Endothelial cell (in vitro differentiated cells): ENCODE data around the gene CYP1B1. TPM values are rescaled to one million over a fixed set of nuclear protein-coding genes. Genes with fewer than 3 reads are reported as not detected.
A peak's percentile ranks its signal among the peaks of the same experiment; 100 is the strongest.

Experiments used
- DNase-seq: peaks from one replicate; pipeline ENCODE4 v3.0.0; 2021; ENCODE audit warnings: low spot score
- H3K27ac Mint-ChIP-seq: one replicate; pipeline ENCODE4 v1.8.0; 2021; ENCODE audit warnings: mixed read lengths, inconsistent platforms; ENCODE audit not compliant: unreplicated experiment
- H3K27me3 Mint-ChIP-seq: one replicate; pipeline ENCODE4 v1.8.0; 2021; ENCODE audit warnings: mild to moderate bottlenecking, moderate library complexity, mixed read lengths, inconsistent platforms; ENCODE audit not compliant: unreplicated experiment
- H3K36me3 Mint-ChIP-seq: one replicate; pipeline ENCODE4 v1.8.0; 2021; ENCODE audit warnings: mild to moderate bottlenecking, low read depth, mixed read lengths, inconsistent platforms; ENCODE audit not compliant: unreplicated experiment
- H3K4me1 Mint-ChIP-seq: one replicate; pipeline ENCODE4 v1.8.0; 2021; ENCODE audit warnings: mild to moderate bottlenecking, mixed read lengths, inconsistent platforms; ENCODE audit not compliant: unreplicated experiment
- H3K4me3 Mint-ChIP-seq: one replicate; pipeline ENCODE4 v1.8.0; 2021; ENCODE audit warnings: mild to moderate bottlenecking, mixed read lengths, inconsistent platforms; ENCODE audit not compliant: unreplicated experiment
- H3K9me3 Mint-ChIP-seq: one replicate; pipeline ENCODE4 v1.8.0; 2021; ENCODE audit warnings: mixed read lengths, inconsistent platforms; ENCODE audit not compliant: unreplicated experiment
- total RNA-seq: library from RNA; stranded (reverse); fragmentation: NEBNext Ultra II Directional; extraction: Animal tissue kit (Norgen Biotek cat#: 25700); gene quantifications from one replicate; pipeline ENCODE4 v1.2.1, GENCODE V29; 2021; ENCODE audit not compliant: unreplicated experiment
- TF ChIP-seq, protein P1 (sequence below): fragments of 200-600 bp; sonication (generic); IDR thresholded peaks from one replicate; pipeline ENCODE4 v1.5.0; 2021; ENCODE audit warnings: antibody characterized with exemption; ENCODE audit not compliant: unreplicated experiment

Gene CYP1B1
- total RNA-seq, 1 donor from 2014 or later: 1.2 TPM

DNA sequence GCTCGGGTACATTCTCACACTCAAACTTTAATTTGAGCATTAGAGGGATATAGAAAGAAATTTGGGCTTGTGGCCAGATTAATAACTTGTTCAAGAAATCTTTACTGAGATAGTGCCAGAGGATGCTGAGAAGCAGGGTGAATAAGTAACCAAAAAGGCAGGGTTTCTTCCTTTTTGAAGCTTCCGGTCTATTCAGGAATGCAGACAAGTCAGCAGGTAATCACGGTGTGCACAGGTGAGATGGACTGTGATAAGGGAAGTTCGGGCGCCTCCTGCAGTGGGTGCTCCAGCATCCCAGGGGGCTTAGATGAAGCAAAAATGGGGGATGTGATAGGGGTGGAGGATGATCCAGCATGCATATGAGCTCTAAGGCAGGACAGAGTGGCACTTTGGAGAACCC is 44.9 kb upstream of the CYP1B1 start:
- Mint-ChIP-seq H3K4me1 (no peaks in the 10 kb centered on the region), H3K4me3 (no peak overlapping the region), H3K27ac (no peak overlapping the region), H3K27me3 (no peaks in the 10 kb centered on the region), H3K36me3 (no peaks in the 10 kb centered on the region), H3K9me3 (no peaks in the 10 kb centered on the region)
- TF ChIP-seq, protein P1, sequence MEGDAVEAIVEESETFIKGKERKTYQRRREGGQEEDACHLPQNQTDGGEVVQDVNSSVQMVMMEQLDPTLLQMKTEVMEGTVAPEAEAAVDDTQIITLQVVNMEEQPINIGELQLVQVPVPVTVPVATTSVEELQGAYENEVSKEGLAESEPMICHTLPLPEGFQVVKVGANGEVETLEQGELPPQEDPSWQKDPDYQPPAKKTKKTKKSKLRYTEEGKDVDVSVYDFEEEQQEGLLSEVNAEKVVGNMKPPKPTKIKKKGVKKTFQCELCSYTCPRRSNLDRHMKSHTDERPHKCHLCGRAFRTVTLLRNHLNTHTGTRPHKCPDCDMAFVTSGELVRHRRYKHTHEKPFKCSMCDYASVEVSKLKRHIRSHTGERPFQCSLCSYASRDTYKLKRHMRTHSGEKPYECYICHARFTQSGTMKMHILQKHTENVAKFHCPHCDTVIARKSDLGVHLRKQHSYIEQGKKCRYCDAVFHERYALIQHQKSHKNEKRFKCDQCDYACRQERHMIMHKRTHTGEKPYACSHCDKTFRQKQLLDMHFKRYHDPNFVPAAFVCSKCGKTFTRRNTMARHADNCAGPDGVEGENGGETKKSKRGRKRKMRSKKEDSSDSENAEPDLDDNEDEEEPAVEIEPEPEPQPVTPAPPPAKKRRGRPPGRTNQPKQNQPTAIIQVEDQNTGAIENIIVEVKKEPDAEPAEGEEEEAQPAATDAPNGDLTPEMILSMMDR: no peak
- DNase-seq: no peak

DNA sequence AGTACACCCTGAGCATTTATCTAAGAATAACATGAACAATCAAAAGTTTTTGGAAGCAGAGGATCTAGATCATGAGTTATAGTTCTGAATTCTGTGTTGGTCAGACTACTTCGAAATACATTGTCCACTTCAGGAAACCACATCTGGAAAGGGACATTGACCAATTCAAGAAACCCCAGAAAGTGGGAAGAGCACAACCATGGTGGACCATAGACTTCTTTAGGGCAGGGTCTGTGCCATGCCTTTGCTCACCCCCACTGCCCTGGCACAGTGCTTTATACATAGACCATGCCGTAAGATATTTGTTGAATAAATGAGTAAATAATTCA is 44.3 kb upstream of the CYP1B1 start:
- TF ChIP-seq, protein P1: no peak
- Mint-ChIP-seq H3K36me3 (no peaks in the 10 kb centered on the region), H3K27ac (no peak overlapping the region), H3K4me1 (no peaks in the 10 kb centered on the region), H3K4me3 (no peak overlapping the region), H3K9me3 (no peaks in the 10 kb centered on the region), H3K27me3 (no peaks in the 10 kb centered on the region)
- DNase-seq: no peak

DNA sequence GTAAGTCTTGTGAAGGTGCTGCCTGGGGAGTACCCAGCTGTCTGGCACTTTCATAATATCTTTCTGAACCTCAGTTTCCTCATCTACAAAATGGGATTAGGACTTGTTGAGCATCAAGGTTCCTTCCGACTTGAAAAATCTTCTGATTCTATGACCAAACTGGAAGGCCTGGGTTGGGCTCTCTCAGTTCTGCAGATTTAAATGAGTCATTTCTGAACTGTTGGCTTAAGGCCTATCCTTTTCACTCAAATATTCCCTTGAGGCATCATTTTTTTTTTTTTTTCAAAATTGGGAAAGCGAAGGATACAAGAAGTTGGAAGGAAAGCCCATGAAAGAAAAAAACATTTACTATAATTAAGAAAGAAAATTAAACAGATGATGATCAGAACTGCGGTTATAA is 40.8 kb upstream of the CYP1B1 start:
- peaks cover under 1% of the 10 kb centered on the region for H3K27me3 Mint-ChIP-seq
- no peaks in the 10 kb centered on the region for H3K4me1 Mint-ChIP-seq
- no peaks in the 10 kb centered on the region for H3K36me3 Mint-ChIP-seq
- H3K27ac Mint-ChIP-seq: no peak overlapping the region
- TF ChIP-seq, protein P1: no peak
- H3K9me3 Mint-ChIP-seq: peaks cover 3% of the 10 kb centered on the region
- no peak overlapping the region for H3K4me3 Mint-ChIP-seq
- DNase-seq: no peak

DNA sequence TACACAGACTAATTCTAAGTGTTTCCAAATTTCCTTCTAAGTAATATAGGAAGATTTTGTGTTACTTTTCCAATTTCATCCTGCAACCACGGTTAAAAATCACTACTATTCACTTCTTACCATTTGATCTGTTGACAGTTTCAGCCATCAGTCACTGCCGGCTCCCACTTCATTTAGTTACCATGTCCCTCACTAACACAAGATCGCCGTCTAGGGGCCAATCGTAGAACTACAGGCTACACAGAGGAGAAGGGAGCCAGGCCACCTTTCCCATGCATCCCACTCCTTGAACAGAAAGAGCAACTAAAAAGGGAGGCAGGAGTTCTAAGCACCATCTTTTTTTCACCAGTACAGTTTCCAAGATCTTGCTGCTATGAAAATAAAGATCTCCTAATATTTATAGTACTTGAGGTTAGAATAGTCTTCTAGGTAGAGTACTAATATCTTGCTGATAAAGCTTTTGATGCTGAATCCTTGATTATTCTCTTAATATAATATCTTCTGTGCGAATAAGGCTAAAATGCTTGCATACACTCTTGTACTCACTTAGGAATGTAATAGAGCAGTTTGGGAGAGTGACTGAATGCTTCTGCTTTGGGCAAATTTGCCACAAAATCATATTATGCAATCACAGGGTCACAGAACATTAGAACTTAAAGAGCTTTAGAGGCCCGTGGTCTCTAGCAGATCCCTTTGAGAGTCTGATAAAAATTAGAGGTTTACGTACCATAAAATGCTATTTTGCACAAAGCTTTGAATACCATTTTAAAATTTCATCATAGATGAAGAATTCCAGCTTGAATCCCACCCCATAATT is 39.5 kb upstream of the CYP1B1 start:
- Mint-ChIP-seq H3K9me3 (peaks cover 3% of the 10 kb centered on the region), H3K36me3 (no peaks in the 10 kb centered on the region), H3K4me1 (no peaks in the 10 kb centered on the region), H3K27ac (no peak overlapping the region), H3K27me3 (peaks cover 2% of the 10 kb centered on the region), H3K4me3 (no peak overlapping the region)
- TF ChIP-seq, protein P1: peak; percentile 97
- peak; percentile 90 for DNase-seq

DNA sequence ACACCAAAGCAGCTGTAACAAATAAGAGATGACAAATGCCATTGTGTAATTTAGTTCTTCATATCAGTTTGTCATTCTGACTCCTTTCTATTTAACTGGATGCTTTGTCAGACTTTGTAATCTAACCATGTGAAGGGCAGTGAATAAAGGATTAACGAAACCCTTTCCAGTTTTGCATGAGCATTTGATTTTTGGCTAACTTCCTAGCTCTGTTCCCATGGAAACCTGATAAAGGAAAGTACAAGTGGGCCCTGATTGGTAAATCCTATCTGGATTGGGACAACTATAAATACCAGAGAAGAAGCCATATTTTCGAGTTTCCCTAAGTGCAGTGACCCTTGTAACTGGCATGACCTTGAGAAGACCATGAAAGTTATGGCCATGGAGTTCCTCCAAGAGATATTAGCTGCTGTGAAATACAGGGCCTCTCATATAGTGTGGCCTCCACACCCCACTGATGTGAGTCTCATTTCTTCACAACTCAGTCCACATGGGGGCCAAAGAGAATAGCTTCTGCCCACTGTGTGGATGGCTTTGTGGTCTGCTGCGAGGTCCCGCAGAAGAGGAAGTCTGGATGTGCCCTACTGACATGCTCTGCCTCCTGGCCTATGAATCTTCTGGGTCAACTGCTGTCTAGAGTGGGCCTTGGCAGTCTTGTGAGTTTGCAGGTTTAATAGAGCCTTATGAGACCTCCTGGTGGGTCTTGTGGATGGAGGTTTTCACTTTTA is 38.2 kb upstream of the CYP1B1 start:
- no peak overlapping the region for H3K4me3 Mint-ChIP-seq
- peaks cover 3% of the 10 kb centered on the region for H3K9me3 Mint-ChIP-seq
- no peak overlapping the region for H3K27ac Mint-ChIP-seq
- peaks cover 2% of the 10 kb centered on the region for H3K27me3 Mint-ChIP-seq
- H3K4me1 Mint-ChIP-seq: no peaks in the 10 kb centered on the region
- no peak for DNase-seq
- no peaks in the 10 kb centered on the region for H3K36me3 Mint-ChIP-seq
- TF ChIP-seq, protein P1: no peak
